Cardiac fibroblast (primary cell): ENCODE results near the gene INPP4A.

Experiments used
- DNase-seq, 2 donors: peaks; one replicate each; pipeline versions ENCODE4 v3.0.0 to v3.0.0-alpha.2; 2010; ENCODE audit warnings: low read depth in 2 of 2
- H3K4me3 ChIP-seq, 2 donors: replicated peaks in 1 of 2; 1 replicate in 1 of 2; 2 replicates in 1 of 2; pipeline ENCODE4 v1.5.1; 2011; ENCODE audit warnings: low read depth in 2 of 2, low read length in 2 of 2, mild to moderate bottlenecking in 2 of 2, moderate library complexity in 1 of 2
- TF ChIP-seq, protein P1 (sequence below): IDR thresholded peaks from one replicate; pipeline ENCODE4 v1.5.1; 2011; ENCODE audit warnings: low read depth, mild to moderate bottlenecking, low read length, inconsistent platforms

The INPP4A gene

DNA sequence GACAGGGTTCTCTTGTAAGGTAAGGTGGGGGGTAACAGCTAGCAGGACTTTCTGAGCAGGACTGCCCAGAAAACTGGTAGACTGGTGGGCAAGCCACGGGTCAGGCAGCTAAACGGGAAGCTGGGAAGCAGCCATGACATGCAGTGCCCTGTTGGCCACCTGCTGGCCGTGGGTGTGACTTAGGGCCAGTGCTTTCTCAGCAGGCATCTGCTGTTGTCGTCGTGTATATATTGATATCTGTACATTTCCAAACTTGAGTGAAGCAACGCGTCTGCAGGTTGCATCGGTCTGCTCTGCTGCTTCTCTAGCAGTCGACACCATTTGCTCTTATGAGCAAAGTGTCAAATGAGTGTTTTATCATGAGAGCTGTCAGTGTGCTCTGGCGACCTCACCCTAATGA is 132.7 kb downstream of the INPP4A start:
- no peak overlapping the region for H3K4me3 ChIP-seq
- no peak for DNase-seq
- TF ChIP-seq, protein P1, sequence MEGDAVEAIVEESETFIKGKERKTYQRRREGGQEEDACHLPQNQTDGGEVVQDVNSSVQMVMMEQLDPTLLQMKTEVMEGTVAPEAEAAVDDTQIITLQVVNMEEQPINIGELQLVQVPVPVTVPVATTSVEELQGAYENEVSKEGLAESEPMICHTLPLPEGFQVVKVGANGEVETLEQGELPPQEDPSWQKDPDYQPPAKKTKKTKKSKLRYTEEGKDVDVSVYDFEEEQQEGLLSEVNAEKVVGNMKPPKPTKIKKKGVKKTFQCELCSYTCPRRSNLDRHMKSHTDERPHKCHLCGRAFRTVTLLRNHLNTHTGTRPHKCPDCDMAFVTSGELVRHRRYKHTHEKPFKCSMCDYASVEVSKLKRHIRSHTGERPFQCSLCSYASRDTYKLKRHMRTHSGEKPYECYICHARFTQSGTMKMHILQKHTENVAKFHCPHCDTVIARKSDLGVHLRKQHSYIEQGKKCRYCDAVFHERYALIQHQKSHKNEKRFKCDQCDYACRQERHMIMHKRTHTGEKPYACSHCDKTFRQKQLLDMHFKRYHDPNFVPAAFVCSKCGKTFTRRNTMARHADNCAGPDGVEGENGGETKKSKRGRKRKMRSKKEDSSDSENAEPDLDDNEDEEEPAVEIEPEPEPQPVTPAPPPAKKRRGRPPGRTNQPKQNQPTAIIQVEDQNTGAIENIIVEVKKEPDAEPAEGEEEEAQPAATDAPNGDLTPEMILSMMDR: peak; percentile 21

- TF ChIP-seq, protein P1: no peak
- DNase-seq: no peak
- H3K4me3 ChIP-seq: no peak overlapping the region
These were observed 133.6 kb downstream of the INPP4A start for GRCh38 chr2:98578231-98578630.

- H3K4me3 ChIP-seq: no peak overlapping the region
- TF ChIP-seq, protein P1: no peak
- DNase-seq: no peak
These were observed 135.3 kb downstream of the INPP4A start for GRCh38 chr2:98579926-98580325.

- no peak for DNase-seq
- TF ChIP-seq, protein P1: no peak
These were observed 136.1 kb downstream of the INPP4A start for GRCh38 chr2:98580656-98581284.

DNA sequence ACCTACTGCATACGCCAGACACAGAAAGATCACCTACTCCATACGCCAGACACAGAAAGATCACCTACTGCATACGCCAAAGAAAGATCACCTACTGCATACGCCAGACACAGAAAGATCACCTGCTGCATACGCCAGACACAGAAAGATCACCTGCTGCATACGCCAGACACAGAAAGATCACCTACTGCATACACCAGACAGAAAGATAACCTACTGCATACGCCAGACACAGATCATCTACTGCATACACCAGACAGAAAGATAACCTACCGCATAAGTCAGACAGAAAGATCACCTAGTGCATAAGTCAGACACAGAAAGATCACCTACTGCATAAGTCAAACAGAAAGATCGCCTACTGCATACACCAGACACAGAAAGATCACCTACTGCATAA is 137.9 kb downstream of the INPP4A start:
- no peak overlapping the region for H3K4me3 ChIP-seq
- DNase-seq: no peak
- TF ChIP-seq, protein P1: no peak

More at GRCh38 chr2:98580656-98581284, 136.1 kb downstream of the INPP4A start:
- H3K4me3 ChIP-seq: no peak overlapping the region

DNA sequence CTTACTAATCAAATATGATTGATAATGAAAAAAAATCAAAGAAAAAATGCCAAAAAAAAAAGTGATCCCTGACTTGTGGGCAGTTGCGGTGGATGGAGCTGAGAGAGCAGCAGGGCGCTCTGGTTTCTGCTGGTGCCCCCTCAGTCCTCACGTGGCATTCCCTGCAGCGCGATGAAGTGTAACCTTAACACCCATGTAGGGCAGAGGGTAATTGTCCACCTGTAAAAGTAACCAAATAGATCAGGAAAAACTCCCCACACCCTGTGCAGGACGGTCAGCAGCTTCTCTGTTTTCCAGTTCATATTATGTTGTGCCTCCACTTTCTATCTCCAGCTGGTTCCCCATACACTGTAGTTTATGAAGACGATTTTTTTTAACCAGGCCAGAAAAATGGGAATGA is 138.6 kb downstream of the INPP4A start:
- H3K4me3 ChIP-seq: no peak overlapping the region
- DNase-seq: no peak
- TF ChIP-seq, protein P1: no peak
